DND-41 (cell line): Measurements from ENCODE around the gene SGMS1.

Experiments
- CTCF ChIP-seq: IDR thresholded peaks from 2 replicates; pipeline ENCODE4 v1.5.1; 2012; ENCODE audit warnings: borderline replicate concordance, low read length, moderate library complexity, mild to moderate bottlenecking; ENCODE audit not compliant: poor library complexity, severe bottlenecking; ENCODE audit errors: extremely low read depth
- EZH2 ChIP-seq: IDR thresholded peaks from 3 replicates; pipeline ENCODE4 v1.6.1; 2012; ENCODE audit warnings: borderline replicate concordance, low read depth, mild to moderate bottlenecking, moderate library complexity, low read length, inconsistent platforms; ENCODE audit not compliant: severe bottlenecking

- TF ChIP-seq CTCF (no peak), EZH2 (no peak)
These were observed 108.3 kb downstream of the SGMS1 start for GRCh38 chr10:50515420-50515819.
